H1 (cell line): ENCODE data around the gene GPC6. TPM values are rescaled to one million over a fixed set of nuclear protein-coding genes. Genes with fewer than 3 reads are reported as not detected.

Experiments used
- CTCF ChIA-PET: fragments of 300-600 bp; sonication (Branson Sonifier 250); formaldehyde crosslinking; loops from one replicate; lab custom pipeline; 2021; ENCODE audit not compliant: partially characterized antibody; lab: Charles Lee
- POLR2A ChIA-PET: fragments of 300-600 bp; sonication (Branson Sonifier 250); formaldehyde crosslinking; loops from one replicate; lab custom pipeline; 2021; ENCODE audit warnings: inconsistent platforms; ENCODE audit not compliant: partially characterized antibody; lab: Charles Lee
- DNase-seq, 2 experiments: peaks; one replicate each; pipeline versions ENCODE4 v3.0.0 to v3.0.0-alpha.2; 2010 to 2022; ENCODE audit warnings: low spot score in 2 of 2, low read depth in 1 of 2, mixed read lengths in 1 of 2
- FAIRE-seq: peaks from 2 replicates; lab custom pipeline; 2011; peaks lifted over from hg19 to GRCh38; lab: Jason Lieb, UNC
- H2AFZ ChIP-seq: 2 replicates; pipeline ENCODE4 v1.8.1; 2012; ENCODE audit warnings: low read length, inconsistent platforms
- H2AK5ac ChIP-seq: 2 replicates; pipeline ENCODE4 v1.6.1; 2013; ENCODE audit warnings: low read depth, low read length
- H2BK120ac ChIP-seq: replicated peaks from 2 replicates; pipeline ENCODE3; 2013; ENCODE audit warnings: low read depth, low read length, inconsistent platforms
- H2BK12ac ChIP-seq: 2 replicates; pipeline ENCODE4 v1.6.1; 2013; ENCODE audit warnings: low read depth, low read length
- H2BK15ac ChIP-seq: 2 replicates; pipeline ENCODE4 v1.6.1; 2013; ENCODE audit warnings: low read length
- H2BK20ac ChIP-seq: 2 replicates; pipeline ENCODE4 v1.6.1; 2013; ENCODE audit warnings: low read length
- H2BK5ac ChIP-seq: 2 replicates; pipeline ENCODE4 v1.6.1; 2013; ENCODE audit warnings: low read depth, low read length
- H3K14ac ChIP-seq: 2 replicates; pipeline ENCODE4 v1.6.1; 2013; ENCODE audit warnings: inconsistent platforms; ENCODE audit not compliant: insufficient read length
- H3K18ac ChIP-seq: 2 replicates; pipeline ENCODE4 v1.6.1; 2013; ENCODE audit warnings: low read length; ENCODE audit errors: extremely low read depth
- H3K23ac ChIP-seq: 2 replicates; pipeline ENCODE4 v1.6.1; 2013; ENCODE audit warnings: inconsistent platforms; ENCODE audit not compliant: insufficient read length
- H3K23me2 ChIP-seq: 2 replicates; pipeline ENCODE4 v1.6.1; 2013; ENCODE audit warnings: low read depth, low read length
- H3K27ac ChIP-seq: 2 replicates; pipeline ENCODE4 v1.6.1; 2011; ENCODE audit warnings: low read depth, low read length, inconsistent platforms
- H3K27me3 ChIP-seq, 4 experiments: replicated peaks in 1 of 4; 1 replicate in 1 of 4; 2 replicates in 3 of 4; pipeline versions ENCODE4 v1.6.1 to v1.8.1; 2011 to 2013; ENCODE audit warnings: low read length in 3 of 4, mild to moderate bottlenecking in 3 of 4, inconsistent platforms in 2 of 4, mixed read lengths in 2 of 4, moderate library complexity in 1 of 4; ENCODE audit not compliant: control insufficient read depth in 3 of 4, insufficient read depth in 3 of 4; ENCODE audit errors: extremely low read depth in 1 of 4
- H3K36me3 ChIP-seq, 4 experiments: 2 replicates each; pipeline versions ENCODE4 v1.6.1 to v1.8.1; 2011 to 2013; ENCODE audit warnings: mild to moderate bottlenecking in 4 of 4, low read length in 3 of 4, moderate library complexity in 2 of 4, control low read depth in 1 of 4, inconsistent platforms in 1 of 4; ENCODE audit not compliant: insufficient read depth in 4 of 4, control insufficient read depth in 2 of 4
- H3K4ac ChIP-seq: replicated peaks from 2 replicates; pipeline ENCODE3; 2013; ENCODE audit warnings: low read length, low read depth, mixed read lengths, inconsistent platforms; ENCODE audit not compliant: insufficient read length
- H3K4me1 ChIP-seq, 4 experiments: replicated peaks in 1 of 4; 1 replicate in 1 of 4; 2 replicates in 3 of 4; pipeline versions ENCODE4 v1.6.1 to v1.8.1; 2011 to 2013; ENCODE audit warnings: low read length in 3 of 4, inconsistent platforms in 2 of 4, mixed read lengths in 1 of 4; ENCODE audit not compliant: insufficient read depth in 4 of 4, control insufficient read depth in 3 of 4
- H3K4me2 ChIP-seq, 2 experiments: 2 replicates each; pipeline versions ENCODE4 v1.6.1 to v1.8.1; 2011 to 2013; ENCODE audit warnings: low read depth in 2 of 2, low read length in 2 of 2, control low read depth in 1 of 2, inconsistent platforms in 1 of 2, mild to moderate bottlenecking in 1 of 2; ENCODE audit not compliant: insufficient read depth in 1 of 2
- H3K4me3 ChIP-seq, 4 experiments: fragments of 200-600, 300-600 bp in 1 of 4; sonication (generic), shearing (Covaris generic), sonication (Bioruptor Twin) in 1 of 4; 2 replicates each; pipeline versions ENCODE4 v1.5.1 to v1.8.1; 2011 to 2016; ENCODE audit warnings: low read length in 4 of 4, low read depth in 3 of 4, control low read depth in 2 of 4, inconsistent platforms in 2 of 4, mild to moderate bottlenecking in 2 of 4, mixed read lengths in 1 of 4, moderate library complexity in 1 of 4; ENCODE audit not compliant: insufficient read depth in 2 of 4; ENCODE audit errors: extremely low read depth in 1 of 4
- H3K56ac ChIP-seq: replicated peaks from 2 replicates; pipeline ENCODE3; 2013; ENCODE audit warnings: low read depth, mild to moderate bottlenecking, mixed read lengths, low read length, inconsistent platforms; ENCODE audit not compliant: insufficient read length
- H3K79me1 ChIP-seq: 2 replicates; pipeline ENCODE4 v1.6.1; 2013; ENCODE audit warnings: low read depth, low read length, control low read depth
- H3K79me2 ChIP-seq, 2 experiments: 2 replicates each; pipeline versions ENCODE4 v1.6.1 to v1.8.1; 2012 to 2013; ENCODE audit warnings: low read length in 2 of 2, mild to moderate bottlenecking in 2 of 2, inconsistent platforms in 1 of 2; ENCODE audit not compliant: insufficient read depth in 2 of 2, control insufficient read depth in 1 of 2
- H3K9ac ChIP-seq, 4 experiments: replicated peaks in 1 of 4; 1 replicate in 1 of 4; 2 replicates in 3 of 4; pipeline versions ENCODE4 v1.6.1 to v1.8.1; 2011 to 2013; ENCODE audit warnings: low read depth in 3 of 4, low read length in 3 of 4, control low read depth in 2 of 4, mild to moderate bottlenecking in 2 of 4, moderate library complexity in 2 of 4, inconsistent platforms in 1 of 4; ENCODE audit errors: extremely low read depth in 1 of 4
- H3K9me3 ChIP-seq, 2 experiments: 2 replicates each; pipeline versions ENCODE4 v1.6.1 to v1.8.1; 2012 to 2013; ENCODE audit warnings: mild to moderate bottlenecking in 2 of 2, moderate library complexity in 2 of 2, control low read depth in 1 of 2, inconsistent platforms in 1 of 2, low read depth in 1 of 2, low read length in 1 of 2, mixed read lengths in 1 of 2; ENCODE audit not compliant: insufficient read depth in 2 of 2
- H4K20me1 ChIP-seq, 2 experiments: replicated peaks in 1 of 2; 2 replicates each; pipeline versions ENCODE3 to v1.8.1; 2011 to 2013; ENCODE audit warnings: inconsistent platforms in 2 of 2, low read length in 2 of 2, mild to moderate bottlenecking in 1 of 2; ENCODE audit not compliant: insufficient read depth in 2 of 2, control insufficient read depth in 1 of 2
- H4K5ac ChIP-seq: 2 replicates; pipeline ENCODE4 v1.6.1; 2013; ENCODE audit warnings: low read length, low read depth, mixed read lengths, inconsistent platforms; ENCODE audit not compliant: insufficient read length
- H4K8ac ChIP-seq: 2 replicates; pipeline ENCODE4 v1.8.0; 2013; ENCODE audit warnings: mild to moderate bottlenecking, moderate library complexity, low read length, inconsistent platforms; ENCODE audit not compliant: insufficient read depth; ENCODE audit errors: extremely low read depth
- H4K91ac ChIP-seq: replicated peaks from 2 replicates; pipeline ENCODE3; 2013; ENCODE audit warnings: low read length, mixed read lengths, inconsistent platforms; ENCODE audit not compliant: insufficient read length
- ATF2 ChIP-seq: IDR thresholded peaks from 2 replicates; pipeline ENCODE4 v1.6.1; 2012; ENCODE audit warnings: low read length, inconsistent platforms
- CREB1 ChIP-seq: IDR thresholded peaks from 2 replicates; pipeline ENCODE4 v1.6.1; 2012; ENCODE audit warnings: inconsistent platforms
- GABPA ChIP-seq: IDR thresholded peaks from 2 replicates; pipeline ENCODE4 v1.6.1; 2011; ENCODE audit warnings: mild to moderate bottlenecking, low read length, moderate library complexity, borderline replicate concordance; ENCODE audit not compliant: insufficient read depth
- HDAC2 ChIP-seq, 2 experiments: fragments of 300-600 bp in 1 of 2; sonication (generic) in 1 of 2; IDR thresholded peaks; 2 replicates each; pipeline ENCODE4 v1.6.1; 2011 to 2012; ENCODE audit warnings: low read depth in 2 of 2, low read length in 2 of 2, mild to moderate bottlenecking in 2 of 2, moderate library complexity in 2 of 2, borderline replicate concordance in 1 of 2, inconsistent platforms in 1 of 2
- JUN ChIP-seq: IDR thresholded peaks from 2 replicates; pipeline ENCODE4 v1.6.1; 2011; ENCODE audit warnings: low read depth, mild to moderate bottlenecking, improper control_type of control experiment, low read length
- KDM1A ChIP-seq: fragments of 200-600, 300-600 bp; sonication (generic); IDR thresholded peaks from 2 replicates; pipeline ENCODE4 v1.7.1; 2016; ENCODE audit warnings: mild to moderate bottlenecking, low read length, borderline replicate concordance
- KDM5A ChIP-seq: fragments of 200-600 bp; IDR thresholded peaks from 2 replicates; pipeline ENCODE4 v1.7.1; 2012; ENCODE audit warnings: mild to moderate bottlenecking, low read length, inconsistent platforms, mixed read lengths
- POLR2AphosphoS5 ChIP-seq: IDR thresholded peaks from 2 replicates; pipeline ENCODE4 v1.6.1; 2011; ENCODE audit warnings: low read depth, low read length
- SP2 ChIP-seq: IDR thresholded peaks from 2 replicates; pipeline ENCODE4 v1.6.1; 2012; ENCODE audit warnings: mild to moderate bottlenecking, low read length, inconsistent platforms
- TAF7 ChIP-seq: optimal IDR thresholded peaks from 2 replicates; pipeline ENCODE3; 2011; ENCODE audit warnings: low read depth, mild to moderate bottlenecking, inconsistent platforms, low read length, moderate library complexity, borderline replicate concordance
- WGBS, 2 experiments: shearing (Covaris generic) in 1 of 2; methylation state at CpG; one replicate each; pipeline versions ENCODE4 v1.1.6 to v1.1.7; 2013 to 2015; ENCODE audit warnings: low lambda C conversion rate in 2 of 2, mixed read lengths in 2 of 2, inconsistent platforms in 1 of 2, low coverage in 1 of 2, missing lambda C conversion rate in 1 of 2; ENCODE audit not compliant: insufficient replicate concordance in 2 of 2, insufficient coverage in 1 of 2, insufficient read length in 1 of 2; ENCODE audit errors: extremely low coverage in 1 of 2, missing lambda C conversion rate in 1 of 2; 5-methylcytosine and 5-hydroxymethylcytosine counted together
- polyA plus RNA-seq, 7 experiments: library from polyadenylated mRNA; depleted of rRNA in 3 of 7; stranded (reverse) in 5 of 7; unstranded in 2 of 7; fragments of >200 nt in 5 of 7; fragments of 200-250 nt in 2 of 7; gene quantifications; 1 replicate in 5 of 7; 2 replicates in 1 of 7; 4 replicates in 1 of 7; pipeline versions ENCODE4 v1.2.1 to v1.2.3, GENCODE V29; 2011 to 2013; ENCODE audit warnings: missing spikeins in 2 of 7, mixed read lengths in 2 of 7
- total RNA-seq: library from RNA; stranded (reverse); fragmentation: NEBNext Ultra II Directional; extraction: Animal tissue kit (Norgen Biotek cat#: 25700); gene quantifications from 2 replicates; pipeline ENCODE4 v1.2.1, GENCODE V29; 2021
- TF ChIP-seq, protein P1 (sequence below): IDR thresholded peaks from 2 replicates; pipeline ENCODE4 v1.6.1; 2012; ENCODE audit warnings: inconsistent platforms
- TF ChIP-seq, protein P2 (sequence below): IDR thresholded peaks from 2 replicates; pipeline ENCODE4 v1.6.1; 2011; ENCODE audit warnings: low read length, improper control_type of control experiment

Gene GPC6
- total and polyA plus RNA-seq, 2 of the 8 experiments (the other 6 are each of a cell fraction or from before 2014, with no cell fraction given) = 5.4 to 12.0 TPM

DNA sequence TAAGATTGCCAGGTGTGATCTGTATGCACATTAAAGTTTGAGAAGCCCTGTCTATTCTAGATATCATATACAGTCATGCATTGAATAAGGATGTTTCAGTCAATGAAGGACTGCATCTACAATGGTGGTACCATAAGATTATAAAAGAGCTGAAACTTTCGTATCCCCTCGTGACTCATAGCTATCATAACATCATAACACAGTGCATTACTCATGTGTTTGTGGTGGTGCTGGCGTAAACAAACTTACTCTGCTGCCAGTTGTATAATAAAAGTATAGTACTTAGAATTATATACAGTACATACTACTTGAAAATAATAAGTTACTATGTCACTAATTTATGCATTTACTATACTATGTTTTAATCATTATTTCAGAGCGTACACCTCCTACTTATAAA lies 489.3 kb downstream of the GPC6 start:
- Histone ChIP-seq H4K8ac (no peak overlapping the region), H2BK12ac (no peak overlapping the region), H3K36me3 (no peaks in the 10 kb centered on the region), H2BK20ac (no peak overlapping the region), H3K4me2 (no peak overlapping the region), H3K18ac (no peak overlapping the region), H2BK15ac (no peak overlapping the region), H3K9ac (no peak overlapping the region), H3K79me2 (no peaks in the 10 kb centered on the region), H3K23ac (no peak overlapping the region), H3K14ac (no peak overlapping the region), H3K27ac (no peak overlapping the region), H3K4me3 (no peak overlapping the region), H4K20me1 (no peaks in the 10 kb centered on the region), H4K5ac (no peak overlapping the region), H2AFZ (no peak overlapping the region), H3K79me1 (no peaks in the 10 kb centered on the region), H3K27me3 (no peaks in the 10 kb centered on the region), H2AK5ac (no peak overlapping the region), H3K56ac (no peak overlapping the region), H3K4ac (no peak overlapping the region), H2BK120ac (no peak overlapping the region), H3K9me3 (peaks cover 0 to 16% of the 10 kb centered on the region in 2 experiments; a peak in 1 of 4 replicates), H3K4me1 (no peaks in the 10 kb centered on the region), H2BK5ac (no peak overlapping the region), H4K91ac (no peak overlapping the region), H3K23me2 (no peaks in the 10 kb centered on the region)
- 89% methylated on average over 4 of the region's 4 CpGs; no CpG with 5 or more reads in 1 of the 2 experiments for WGBS, 2 experiments
- CTCF ChIA-PET = no interaction called here
- DNase-seq (no peak), FAIRE-seq (no peak)
- POLR2A ChIA-PET = no interaction called here
- TF ChIP-seq TAF7 = no peak
- TF ChIP-seq SP2 = no peak
- TF ChIP-seq KDM5A = no peak
- TF ChIP-seq CREB1 = no peak
- no peak for TF ChIP-seq JUN
- TF ChIP-seq, protein P1, sequence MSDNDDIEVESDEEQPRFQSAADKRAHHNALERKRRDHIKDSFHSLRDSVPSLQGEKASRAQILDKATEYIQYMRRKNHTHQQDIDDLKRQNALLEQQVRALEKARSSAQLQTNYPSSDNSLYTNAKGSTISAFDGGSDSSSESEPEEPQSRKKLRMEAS = no peak
- TF ChIP-seq, protein P2, sequence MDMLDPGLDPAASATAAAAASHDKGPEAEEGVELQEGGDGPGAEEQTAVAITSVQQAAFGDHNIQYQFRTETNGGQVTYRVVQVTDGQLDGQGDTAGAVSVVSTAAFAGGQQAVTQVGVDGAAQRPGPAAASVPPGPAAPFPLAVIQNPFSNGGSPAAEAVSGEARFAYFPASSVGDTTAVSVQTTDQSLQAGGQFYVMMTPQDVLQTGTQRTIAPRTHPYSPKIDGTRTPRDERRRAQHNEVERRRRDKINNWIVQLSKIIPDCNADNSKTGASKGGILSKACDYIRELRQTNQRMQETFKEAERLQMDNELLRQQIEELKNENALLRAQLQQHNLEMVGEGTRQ = no peak
- no peak for TF ChIP-seq GABPA
- no peak for TF ChIP-seq ATF2
- TF ChIP-seq POLR2AphosphoS5 = no peak
- no peak for TF ChIP-seq HDAC2 (IDR thresholded peaks at IDR 0.05; ENCODE audit: borderline replicate concordance in 1 of 2, low read depth in 2 of 2, low read length in 2 of 2)
- no peak for TF ChIP-seq KDM1A
